Measurements from ENCODE around the gene SAFB2. TPM values are rescaled to one million over a fixed set of nuclear protein-coding genes. Genes with fewer than 3 reads are reported as not detected.

SAFB2 gene
- total and polyA plus RNA-seq, 9 of the 15 experiments (the other 6 are each of a cell fraction or from before 2014, with no cell fraction given) = 4.5 to 103 (median 47.3) TPM

DNA sequence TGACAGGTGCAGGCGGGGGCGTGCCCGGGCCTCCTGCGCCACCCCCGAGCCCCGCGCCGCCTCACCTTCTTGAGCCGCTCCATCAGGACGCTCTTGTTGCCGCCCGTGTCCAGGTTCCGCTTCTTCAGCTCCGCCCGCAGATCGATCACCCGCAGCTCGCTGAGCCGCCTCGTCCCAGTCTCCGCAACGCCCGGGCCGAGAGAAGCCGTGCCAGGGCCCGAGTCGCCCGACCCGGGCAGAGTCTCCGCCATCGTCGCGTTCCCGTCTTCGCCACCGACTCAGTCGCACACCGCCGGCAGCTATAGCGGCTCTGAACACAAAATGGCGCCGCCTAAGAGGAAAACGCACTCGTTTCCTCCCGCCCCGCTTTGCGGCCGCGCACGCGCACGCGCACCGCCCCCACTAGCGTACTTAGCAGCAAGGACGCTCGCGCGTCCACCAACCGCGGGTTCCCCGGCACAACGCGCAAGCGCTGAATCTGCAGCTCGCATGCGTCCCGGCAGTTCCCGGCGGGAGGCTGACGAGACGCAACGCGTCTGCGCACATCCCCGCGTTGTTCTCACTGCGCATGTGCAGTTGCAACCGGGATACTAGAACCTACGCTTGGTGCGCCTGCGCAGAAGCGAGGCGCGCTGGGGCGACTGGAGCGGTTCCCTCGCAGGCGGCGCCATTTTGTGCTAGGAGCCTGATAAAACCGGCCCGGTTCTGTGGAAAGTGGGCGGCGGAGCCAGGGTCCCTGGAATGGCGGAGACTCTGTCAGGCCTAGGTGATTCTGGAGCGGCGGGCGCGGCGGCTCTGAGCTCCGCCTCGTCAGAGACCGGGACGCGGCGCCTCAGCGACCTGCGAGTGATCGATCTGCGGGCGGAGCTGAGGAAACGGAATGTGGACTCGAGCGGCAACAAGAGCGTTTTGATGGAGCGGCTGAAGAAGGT lies at the start of gene SAFB2, which contains the start of gene SAFB (continued):
- no peak for TF ChIP-seq CBX1 (IDR thresholded peaks at IDR 0.05; ENCODE audit: low read depth)
- peak; percentile 75 for TF ChIP-seq POU5F1 (IDR thresholded peaks at IDR 0.05; ENCODE audit: borderline replicate concordance, low read depth, low read length, partially characterized antibody)
- 0 out of 2 replicates have a peak, but pooled peaks have one; percentile 20 for TF ChIP-seq ELF2 (CRISPR knock-in tag; IDR thresholded peaks at IDR 0.05)
- TF ChIP-seq ZNF184 (CRISPR knock-in tag; IDR thresholded peaks at IDR 0.05) = no peak
- no peak for TF ChIP-seq FOXM1 (IDR thresholded peaks at IDR 0.05; ENCODE audit: low read depth)
- TF ChIP-seq FOXM1 (CRISPR knock-in tag; IDR thresholded peaks at IDR 0.05; ENCODE audit: low read depth) = no peak; the same call in 1 of the 2 replicates
- peak; percentile 73 for TF ChIP-seq ELF4 (CRISPR knock-in tag; IDR thresholded peaks at IDR 0.05)
- TF ChIP-seq MAFK (IDR thresholded peaks at IDR 0.05; ENCODE audit: low read length) = peak; percentile 6; the same call in 1 of the 2 replicates
- no peak for TF ChIP-seq NFE2 (IDR thresholded peaks at IDR 0.05; ENCODE audit: low read depth)
- peak; percentile 49; the same call in 1 of the 2 replicates for TF ChIP-seq CREB1 (IDR thresholded peaks at IDR 0.05)
- TF ChIP-seq CREB1 (CRISPR knock-in tag; IDR thresholded peaks at IDR 0.05) = peak; percentile 78

DNA sequence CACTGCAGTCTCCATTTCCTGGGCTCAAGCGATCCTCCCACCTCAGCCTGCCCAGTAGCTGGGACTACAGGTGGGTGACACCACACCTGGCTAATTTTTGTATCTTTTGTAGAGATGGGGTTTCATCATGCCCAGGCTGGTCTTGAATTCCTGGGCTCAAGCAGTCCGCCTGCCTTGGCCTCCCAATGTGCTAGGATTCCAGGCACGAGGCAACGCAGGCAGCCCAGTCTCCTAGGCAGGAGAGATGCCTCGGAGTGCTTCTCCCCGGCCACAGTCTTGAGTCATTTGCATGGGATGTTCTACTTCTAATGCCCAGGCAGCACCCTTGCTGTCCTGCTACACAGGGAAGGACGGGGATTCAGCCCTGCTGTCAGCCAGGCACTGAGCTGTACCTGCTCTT lies 49.0 kb upstream of the SAFB2 start:
- no peaks in the 10 kb centered on the region for H3K27me3 ChIP-seq (ENCODE audit: control insufficient read depth in 2 of 2, insufficient read depth in 2 of 2, low read length in 2 of 2)
- no TSS peak for BruUV-seq (replicated peaks)
- intact Hi-C loops (cut with micrococcal nuclease) = no loop called here
- H3K9me3 ChIP-seq (replicated peaks; ENCODE audit: control insufficient read depth, insufficient read depth, low read depth, low read length) = no peaks in the 10 kb centered on the region
- no peak overlapping the region for H3K27ac ChIP-seq (ENCODE audit: extremely low read depth, low read depth, low read length)
- peaks cover 33% of the 10 kb centered on the region for H3K36me3 ChIP-seq (ENCODE audit: control insufficient read depth, insufficient read depth, low read length)
- H4K20me1 ChIP-seq (replicated peaks; ENCODE audit: control insufficient read depth, insufficient read depth, low read length) = no peaks in the 10 kb centered on the region
- peaks cover 10 to 23% of the 10 kb centered on the region in 2 experiments; a peak in 4 of 5 replicates for H3K4me1 ChIP-seq (replicated peaks in 1 of 2; ENCODE audit: control insufficient read depth in 2 of 2, insufficient read depth in 2 of 2, low read length in 2 of 2)
- no peak overlapping the region for H2AFZ ChIP-seq (ENCODE audit: low read depth, low read length)
- ATAC-seq (no peak), DNase-seq (ENCODE audit: extremely low read depth in 1 of 4, low spot score in 3 of 4) (no peak), FAIRE-seq (no peak)
- H3K9ac ChIP-seq (ENCODE audit: insufficient read depth in 1 of 2, low read depth in 2 of 2, low read length in 2 of 2) = no peak overlapping the region
- in situ Hi-C loops (cut with MboI) = no loop called here
- CTCF ChIA-PET (ENCODE audit: low intra/inter-chr PET ratio) = no interaction called here
- 90% methylated on average over 7 of the region's 7 CpGs for WGBS (ENCODE audit: insufficient coverage, low coverage, missing lambda C conversion rate)
- H3K79me2 ChIP-seq (ENCODE audit: control insufficient read depth, insufficient read depth, low read length) = no peaks in the 10 kb centered on the region
- TF ChIP-seq ZNF146 (CRISPR knock-in tag; IDR thresholded peaks at IDR 0.05; ENCODE audit: unreplicated experiment) (no peak), ZC3H4 (CRISPR knock-in tag; IDR thresholded peaks at IDR 0.05; ENCODE audit: borderline replicate concordance) (no peak), KAT7 (CRISPR knock-in tag; IDR thresholded peaks at IDR 0.05; ENCODE audit: borderline replicate concordance) (no peak), KDM2B (CRISPR knock-in tag; IDR thresholded peaks at IDR 0.05) (no peak), GTF2A2 (tag; IDR thresholded peaks at IDR 0.05) (no peak), POLR2G (IDR thresholded peaks at IDR 0.05; ENCODE audit: low read depth, low read length) (peak; percentile 30; the same call in 1 of the 2 replicates)
- TF ChIP-seq, protein P1, sequence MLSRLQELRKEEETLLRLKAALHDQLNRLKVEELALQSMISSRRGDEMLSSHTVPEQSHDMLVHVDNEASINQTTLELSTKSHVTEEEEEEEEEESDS (CRISPR knock-in tag; IDR thresholded peaks at IDR 0.05) = no peak
- TF ChIP-seq, protein P2, sequence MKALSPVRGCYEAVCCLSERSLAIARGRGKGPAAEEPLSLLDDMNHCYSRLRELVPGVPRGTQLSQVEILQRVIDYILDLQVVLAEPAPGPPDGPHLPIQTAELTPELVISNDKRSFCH (CRISPR knock-in tag; IDR thresholded peaks at IDR 0.05) = no peak
- TF ChIP-seq, protein P2 (tag; IDR thresholded peaks at IDR 0.05) = no peak
- H3K9me1 ChIP-seq (ENCODE audit: control insufficient read depth, insufficient read depth, low read length) = peaks cover 2% of the 10 kb centered on the region
- no peak overlapping the region for H3K4me2 ChIP-seq (ENCODE audit: insufficient read depth, low read length)
- POLR2A ChIA-PET = interaction anchor here (0.7 to 2.5 kb wide), 3 partner anchors 13 to 50 kb away, joined by 3 to 8 read pairs (median 4); partner anchors contain the start of genes RPL36, SAFB and SAFB2
- no peak overlapping the region for H3K4me3 ChIP-seq

All from K562 (cell line).